Activated T-cell treated with anti-CD3 and anti-CD28 coated beads, Interleukin-2, amount 50 U/mL, for 72 hours (primary cell): Measurements from ENCODE around the gene SRPRB. TPM values are rescaled to one million over a fixed set of nuclear protein-coding genes. Genes with fewer than 3 reads are reported as not detected.
A peak's percentile ranks its signal among the peaks of the same experiment; 100 is the strongest.

Experiments
- ATAC-seq, 2 donors: fragments of 150-1000 bp; cut with Tn5 transposase; replicated peaks in 1 of 2; 2 replicates each; pipeline ENCODE4 v1.10.0; 2021; ENCODE audit warnings: moderate library complexity in 2 of 2, mild to moderate bottlenecking in 1 of 2
- DNase-seq, 2 donors: peaks; one replicate each; pipeline ENCODE4 v3.0.0; 2021 to 2022; ENCODE audit warnings: mixed read lengths in 1 of 2
- H3K27ac Mint-ChIP-seq: one replicate; pipeline ENCODE4 v1.8.0; 2022; ENCODE audit warnings: mild to moderate bottlenecking, moderate library complexity, mixed read lengths
- H3K27me3 Mint-ChIP-seq: one replicate; pipeline ENCODE4 v1.8.0; 2022; ENCODE audit warnings: low read depth, mixed read lengths
- H3K36me3 Mint-ChIP-seq, 2 donors: one replicate each; pipeline ENCODE4 v1.8.0; 2022; ENCODE audit warnings: mixed read lengths in 2 of 2, mild to moderate bottlenecking in 1 of 2; ENCODE audit not compliant: insufficient read depth in 2 of 2
- H3K4me1 Mint-ChIP-seq: one replicate; pipeline ENCODE4 v1.8.0; 2022; ENCODE audit warnings: low read depth, mixed read lengths
- H3K4me3 Mint-ChIP-seq, 2 donors: one replicate each; pipeline ENCODE4 v1.8.0; 2022; ENCODE audit warnings: mild to moderate bottlenecking in 2 of 2, mixed read lengths in 2 of 2, moderate library complexity in 2 of 2
- H3K9me3 Mint-ChIP-seq, 2 donors: one replicate each; pipeline ENCODE4 v1.8.0; 2022; ENCODE audit warnings: mixed read lengths in 2 of 2
- total RNA-seq, 2 donors: library from RNA; stranded (reverse); gene quantifications; one replicate each; pipeline ENCODE4 v1.2.3, GENCODE V29; 2022

The SRPRB gene
- total RNA-seq, 2 donors from 2014 or later: 83.2 to 100 TPM

DNA sequence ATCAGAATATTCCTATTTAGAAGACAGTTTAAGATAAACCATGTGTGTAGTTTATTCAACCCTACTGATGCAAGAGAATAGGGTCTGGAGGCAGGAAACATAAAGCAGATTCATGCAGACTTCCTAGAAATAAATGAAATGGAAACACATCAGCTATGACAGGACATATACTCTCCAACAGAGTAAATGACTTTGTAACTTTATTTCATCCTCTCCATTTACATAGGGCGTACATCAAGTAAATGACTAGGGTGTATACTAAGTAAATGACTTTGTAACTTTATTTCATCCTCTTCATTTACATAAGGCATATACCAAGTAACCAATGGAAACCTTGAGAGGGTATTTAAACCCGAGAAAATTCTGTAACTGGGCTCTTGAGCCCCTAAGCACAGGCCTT lies 17.6 kb upstream of the SRPRB start:
- H3K4me3 Mint-ChIP-seq: no peak overlapping the region
- no peak overlapping the region for H3K27ac Mint-ChIP-seq
- ATAC-seq (no peak), DNase-seq (no peak)
- peaks cover 2% of the 10 kb centered on the region in 2 donors for H3K36me3 Mint-ChIP-seq
- no peaks in the 10 kb centered on the region for H3K4me1 Mint-ChIP-seq
- H3K27me3 Mint-ChIP-seq: peaks cover 8% of the 10 kb centered on the region
- peaks cover 0 to 3% of the 10 kb centered on the region in 2 donors for H3K9me3 Mint-ChIP-seq

DNA sequence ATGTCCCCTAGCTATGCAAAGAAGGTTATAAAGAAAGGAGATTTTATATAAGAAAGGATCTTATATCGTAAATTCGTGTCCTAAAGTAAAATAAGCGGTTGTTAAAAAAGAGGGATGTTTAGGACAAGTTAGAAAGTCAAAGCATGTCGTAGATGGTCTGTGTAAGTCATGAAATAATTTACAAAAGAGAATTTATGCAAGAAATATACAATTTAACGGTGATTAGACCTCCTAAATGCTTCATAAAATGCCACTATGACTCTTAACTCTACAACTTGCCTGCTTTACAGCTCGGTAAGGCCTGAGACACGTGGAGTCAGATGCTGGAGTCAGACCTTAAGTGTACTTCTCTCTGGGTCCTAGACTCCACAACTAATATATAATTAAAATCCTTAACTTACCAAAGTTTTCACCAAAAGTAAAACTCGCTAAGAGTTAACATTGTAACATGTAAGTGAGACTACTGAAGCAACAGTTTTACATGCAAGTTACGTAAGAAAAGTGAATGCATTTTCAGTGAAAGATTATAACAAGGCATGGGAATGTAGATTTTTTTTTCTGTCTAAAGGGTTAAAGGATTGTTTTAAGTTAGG lies 13.3 kb upstream of the SRPRB start:
- Mint-ChIP-seq H3K4me1 (no peaks in the 10 kb centered on the region), H3K4me3 (no peak overlapping the region), H3K9me3 (peaks cover 0 to 3% of the 10 kb centered on the region in 2 donors), H3K27ac (no peak overlapping the region), H3K36me3 (peaks cover 2% of the 10 kb centered on the region in 2 donors), H3K27me3 (peaks cover 12% of the 10 kb centered on the region)
- DNase-seq: no peak
- no peak for ATAC-seq

DNA sequence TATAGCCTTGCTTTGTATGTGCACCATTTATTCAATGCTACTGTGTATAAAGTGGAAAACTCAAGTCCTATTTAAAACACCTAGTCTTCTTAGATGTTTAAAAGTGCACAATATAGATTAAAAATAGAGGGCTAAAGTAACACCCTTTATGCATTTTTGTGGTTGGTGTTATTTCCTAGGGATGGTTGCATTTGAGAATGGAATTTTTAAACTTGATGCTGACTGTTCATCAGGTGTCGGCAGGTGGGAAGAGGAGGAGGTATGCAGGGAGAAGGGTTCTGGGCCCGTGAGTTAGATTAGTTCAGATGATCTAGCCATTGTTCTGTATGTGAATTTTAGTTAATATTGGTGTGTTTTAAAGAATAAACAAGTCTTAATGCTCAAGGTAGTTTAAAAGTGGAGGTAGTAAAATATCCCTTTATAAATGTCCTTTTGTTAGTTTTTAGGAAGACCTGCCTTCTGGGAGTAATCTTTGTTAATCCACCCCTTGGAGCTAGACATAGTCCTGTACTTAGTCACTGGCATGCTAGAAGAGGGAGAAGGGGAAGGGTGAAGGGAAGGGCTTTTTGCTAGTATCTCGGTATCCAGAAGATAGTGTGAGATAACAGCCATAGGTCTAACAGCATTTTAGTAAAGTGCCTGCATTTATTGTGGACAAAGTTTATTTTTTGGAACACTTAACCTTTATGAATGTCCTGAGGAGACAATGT lies 8.1 kb upstream of the SRPRB start:
- Mint-ChIP-seq H3K27me3 (peaks cover 38% of the 10 kb centered on the region), H3K4me1 (no peaks in the 10 kb centered on the region), H3K36me3 (peaks cover 0 to 2% of the 10 kb centered on the region in 2 donors), H3K4me3 (no peak overlapping the region), H3K9me3 (peaks cover 0 to 3% of the 10 kb centered on the region in 2 donors), H3K27ac (no peak overlapping the region)
- DNase-seq: no peak
- ATAC-seq: no peak

DNA sequence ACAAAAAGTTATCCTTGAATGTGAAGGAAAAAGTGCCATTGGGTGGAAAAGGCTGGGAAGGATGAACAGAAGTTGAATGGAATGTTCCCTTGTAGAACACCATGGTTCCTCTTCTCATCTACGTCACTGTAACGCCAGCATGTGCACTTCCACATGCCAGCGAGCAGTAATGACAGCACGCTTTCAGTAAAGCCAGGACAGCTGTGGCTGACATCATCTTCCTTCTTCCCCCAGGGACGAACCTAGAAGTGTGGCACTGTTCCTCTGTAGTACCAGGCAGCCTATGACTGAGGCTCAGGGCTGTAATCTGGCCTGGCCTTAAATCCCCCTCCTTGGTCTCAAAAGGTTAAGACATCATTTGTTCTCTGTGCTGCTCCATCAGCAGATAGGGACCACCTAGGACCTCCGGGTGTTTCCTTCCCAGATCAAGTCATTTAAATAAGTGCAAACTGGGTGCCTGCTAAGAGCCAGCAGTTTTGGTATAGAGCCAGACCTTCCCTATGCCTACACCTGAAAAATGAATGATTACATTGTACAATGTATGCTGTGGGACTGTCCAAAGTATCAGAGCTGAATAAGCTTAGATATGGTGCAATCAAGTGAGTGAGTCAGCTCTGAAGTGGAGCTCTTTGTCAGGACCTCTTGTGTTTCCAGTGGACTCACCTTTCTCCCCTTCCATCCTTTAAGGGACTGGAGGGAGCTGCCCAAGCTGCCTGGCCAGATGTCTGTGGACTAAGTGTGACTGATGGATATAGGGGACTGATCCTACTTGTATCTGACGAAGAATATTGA lies 5.6 kb upstream of the SRPRB start:
- Mint-ChIP-seq H3K36me3 (no peaks in the 10 kb centered on the region), H3K4me1 (peaks cover 5% of the 10 kb centered on the region), H3K27ac (no peak overlapping the region), H3K4me3 (no peak overlapping the region), H3K9me3 (no peaks in the 10 kb centered on the region), H3K27me3 (peaks cover 37% of the 10 kb centered on the region)
- ATAC-seq (peak; percentile 55 to 82), DNase-seq (no peak)

DNA sequence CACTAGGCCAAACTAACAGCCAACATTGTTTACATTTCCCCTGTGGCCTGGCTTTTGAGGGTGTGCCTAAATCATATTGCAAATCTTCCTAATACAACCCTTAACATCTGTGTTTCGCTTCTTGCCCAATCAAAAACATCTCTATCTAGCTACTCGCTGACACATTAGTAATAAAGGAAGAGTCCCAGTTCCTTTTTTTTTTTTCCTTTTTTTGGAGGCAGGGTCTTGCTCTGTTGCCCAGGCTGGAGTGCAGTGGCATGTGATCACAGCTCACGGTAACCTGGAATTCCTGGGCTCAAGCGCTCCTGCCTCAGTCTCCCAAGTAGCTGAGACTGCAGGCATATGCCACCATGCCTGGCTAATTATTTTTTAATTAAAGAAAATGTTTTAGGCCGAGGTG lies 2.1 kb upstream of the SRPRB start:
- Mint-ChIP-seq H3K27me3 (peaks cover 25% of the 10 kb centered on the region), H3K27ac (no peak overlapping the region), H3K4me3 (no peak overlapping the region), H3K4me1 (peaks cover 33% of the 10 kb centered on the region), H3K9me3 (no peaks in the 10 kb centered on the region), H3K36me3 (peaks cover 0 to 9% of the 10 kb centered on the region in 2 donors)
- ATAC-seq (no peak), DNase-seq (no peak)

DNA sequence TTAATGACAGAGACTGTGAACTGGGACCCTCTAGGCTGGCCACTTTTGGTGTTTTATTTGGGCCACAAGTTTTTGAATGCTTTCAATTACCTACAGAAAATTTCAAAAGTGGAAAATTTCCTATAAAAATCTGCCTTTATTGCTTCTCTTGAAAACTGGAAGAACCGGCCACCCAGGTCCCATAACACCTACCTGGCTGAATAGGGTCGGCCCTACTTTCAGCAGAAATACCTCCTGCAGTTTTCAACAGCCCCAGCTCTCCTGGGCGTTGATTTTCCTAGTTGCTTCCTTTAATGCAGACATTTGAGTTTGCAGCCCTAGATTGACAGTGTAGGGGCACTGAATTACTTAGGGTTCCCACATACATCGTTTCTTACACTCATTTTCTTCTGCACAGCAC lies 719 bp upstream of the SRPRB start:
- Mint-ChIP-seq H3K4me1 (peaks cover 40% of the 10 kb centered on the region), H3K4me3 (peak overlapping the region; percentile 91 to 96), H3K27me3 (peaks cover 22% of the 10 kb centered on the region), H3K9me3 (no peaks in the 10 kb centered on the region), H3K36me3 (peaks cover 0 to 13% of the 10 kb centered on the region in 2 donors), H3K27ac (peak overlapping the region; percentile 95)
- ATAC-seq (no peak), DNase-seq (no peak)

DNA sequence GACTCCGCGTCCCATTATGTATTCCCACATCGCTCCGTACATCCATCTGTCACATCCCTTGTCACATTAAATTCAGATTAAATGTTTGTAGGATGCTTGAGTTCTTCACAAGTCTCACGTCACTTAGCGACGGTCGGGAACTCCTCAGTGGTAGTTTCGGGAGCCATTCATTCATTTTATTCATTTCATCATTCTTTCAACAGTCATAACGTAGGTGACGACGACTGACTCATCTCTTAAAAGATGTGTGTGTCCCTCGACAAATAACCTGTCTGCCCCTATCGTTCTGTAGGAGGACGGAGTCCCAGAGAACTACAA lies 272 bp upstream of the SRPRB start:
- Mint-ChIP-seq H3K27ac (peak overlapping the region; percentile 95), H3K4me1 (peaks cover 40% of the 10 kb centered on the region), H3K4me3 (peak overlapping the region; percentile 91 to 96), H3K9me3 (no peaks in the 10 kb centered on the region), H3K27me3 (peaks cover 18% of the 10 kb centered on the region), H3K36me3 (peaks cover 0 to 15% of the 10 kb centered on the region in 2 donors)
- ATAC-seq (no peak), DNase-seq (no peak)

DNA sequence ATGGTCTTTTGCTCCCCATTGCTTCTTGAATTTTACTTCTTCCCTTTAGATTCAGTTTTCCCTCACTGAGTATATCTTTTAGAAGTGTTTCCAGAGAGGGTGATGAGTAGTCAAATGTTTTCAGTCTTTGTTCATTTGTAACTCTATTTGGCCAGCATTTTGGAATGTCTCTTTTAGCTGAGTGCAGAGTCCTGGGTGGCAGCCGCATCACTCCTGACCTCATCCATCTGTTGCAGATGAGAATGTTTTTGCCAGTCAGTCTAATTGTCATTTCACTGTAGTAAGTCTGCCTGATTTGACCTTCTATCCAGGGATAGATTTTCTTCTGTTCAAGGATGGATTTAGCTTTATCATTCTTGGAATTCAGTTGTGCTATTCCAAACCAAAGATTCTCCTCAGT lies 7.3 kb downstream of the SRPRB start:
- peaks cover 5 to 37% of the 10 kb centered on the region in 2 donors for H3K36me3 Mint-ChIP-seq
- DNase-seq (no peak), ATAC-seq (no peak)
- no peaks in the 10 kb centered on the region for H3K27me3 Mint-ChIP-seq
- no peaks in the 10 kb centered on the region for H3K9me3 Mint-ChIP-seq
- no peak overlapping the region for H3K4me3 Mint-ChIP-seq
- peaks cover 21% of the 10 kb centered on the region for H3K4me1 Mint-ChIP-seq
- H3K27ac Mint-ChIP-seq: peak overlapping the region; percentile 14

DNA sequence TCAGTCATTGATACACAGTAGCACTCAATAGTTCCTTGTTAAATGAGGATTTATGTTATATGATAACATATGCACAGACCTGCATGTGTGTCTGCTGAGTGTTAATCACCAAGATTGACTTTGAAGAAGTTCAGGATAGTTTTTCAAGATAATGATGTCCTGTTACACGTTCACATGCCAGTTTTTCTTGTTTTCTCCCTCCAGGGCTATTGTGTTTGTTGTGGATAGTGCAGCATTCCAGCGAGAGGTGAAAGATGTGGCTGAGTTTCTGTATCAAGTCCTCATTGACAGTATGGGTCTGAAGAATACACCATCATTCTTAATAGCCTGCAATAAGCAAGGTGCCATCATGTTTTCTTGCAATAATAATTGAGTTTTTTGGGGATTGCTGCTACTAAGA lies 9.8 kb downstream of the SRPRB start:
- Mint-ChIP-seq H3K36me3 (peaks cover 7 to 28% of the 10 kb centered on the region in 2 donors), H3K4me3 (no peak overlapping the region), H3K9me3 (no peaks in the 10 kb centered on the region), H3K27me3 (no peaks in the 10 kb centered on the region), H3K27ac (peak overlapping the region; percentile 58), H3K4me1 (peaks cover 8% of the 10 kb centered on the region)
- DNase-seq (no peak), ATAC-seq (no peak)

DNA sequence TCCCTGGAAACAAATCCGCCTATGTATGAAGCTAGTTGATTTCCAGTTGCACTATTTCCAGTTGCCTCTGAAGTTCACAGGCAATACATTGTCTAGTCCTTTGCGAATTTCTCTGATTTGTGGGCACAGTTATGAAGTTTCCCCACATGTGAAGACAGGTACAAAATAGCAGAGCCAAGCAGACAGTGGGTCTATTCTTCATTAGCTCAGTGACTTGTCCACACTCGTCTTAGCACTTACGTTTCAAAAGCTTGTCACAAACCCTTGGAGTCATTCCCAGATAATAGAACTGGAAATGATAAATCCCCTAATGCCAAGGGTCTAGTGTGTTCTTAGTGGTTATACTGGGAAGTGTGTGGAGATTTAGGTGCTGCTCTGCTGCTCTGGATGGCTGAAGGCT lies 14.5 kb downstream of the SRPRB start:
- H3K9me3 Mint-ChIP-seq: no peaks in the 10 kb centered on the region
- H3K27ac Mint-ChIP-seq: no peak overlapping the region
- ATAC-seq (no peak), DNase-seq (no peak)
- H3K4me1 Mint-ChIP-seq: peaks cover 3% of the 10 kb centered on the region
- no peak overlapping the region for H3K4me3 Mint-ChIP-seq
- peaks cover 5 to 26% of the 10 kb centered on the region in 2 donors for H3K36me3 Mint-ChIP-seq
- H3K27me3 Mint-ChIP-seq: no peaks in the 10 kb centered on the region

DNA sequence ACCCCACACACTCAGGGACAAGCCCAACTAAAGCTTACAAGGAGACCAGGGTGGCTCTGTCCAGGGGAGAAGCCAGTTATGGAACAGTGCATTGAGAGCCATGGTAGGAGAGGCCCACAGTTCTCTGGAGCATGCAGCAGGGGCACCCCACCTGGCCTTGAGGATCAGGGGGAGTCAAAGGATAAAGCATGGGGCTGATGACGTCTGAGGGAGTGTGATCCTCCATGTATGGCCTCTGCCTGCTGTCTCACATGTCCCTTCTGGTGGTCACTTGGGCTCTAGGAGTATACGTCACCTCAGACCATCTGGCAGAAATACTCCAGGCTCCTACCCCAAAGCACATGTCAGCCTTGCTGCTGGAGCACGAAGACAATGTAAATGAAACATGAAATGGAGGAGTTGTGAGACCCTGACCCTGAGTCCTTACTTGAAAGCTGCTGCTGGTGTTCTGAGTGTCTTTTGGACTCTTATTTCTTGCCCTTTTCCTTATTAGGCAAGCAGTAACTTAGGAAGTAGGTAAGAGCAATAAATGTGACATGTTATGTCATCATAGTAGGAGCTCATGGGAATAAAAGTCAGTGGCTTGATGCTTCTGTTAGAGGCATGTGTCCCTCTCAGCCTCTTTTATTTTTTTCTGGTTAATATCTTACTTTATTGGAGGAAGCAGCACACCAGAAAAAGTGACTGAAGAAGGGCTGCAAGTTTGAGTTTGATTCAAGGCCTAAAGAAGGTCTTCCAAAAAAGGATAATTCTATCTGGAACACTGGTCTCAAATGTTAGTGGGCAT lies 15.5 kb downstream of the SRPRB start:
- Mint-ChIP-seq H3K36me3 (peaks cover 5 to 25% of the 10 kb centered on the region in 2 donors), H3K27me3 (no peaks in the 10 kb centered on the region), H3K27ac (no peak overlapping the region), H3K4me3 (no peak overlapping the region), H3K4me1 (no peaks in the 10 kb centered on the region), H3K9me3 (no peaks in the 10 kb centered on the region)
- no peak for ATAC-seq
- no peak for DNase-seq

DNA sequence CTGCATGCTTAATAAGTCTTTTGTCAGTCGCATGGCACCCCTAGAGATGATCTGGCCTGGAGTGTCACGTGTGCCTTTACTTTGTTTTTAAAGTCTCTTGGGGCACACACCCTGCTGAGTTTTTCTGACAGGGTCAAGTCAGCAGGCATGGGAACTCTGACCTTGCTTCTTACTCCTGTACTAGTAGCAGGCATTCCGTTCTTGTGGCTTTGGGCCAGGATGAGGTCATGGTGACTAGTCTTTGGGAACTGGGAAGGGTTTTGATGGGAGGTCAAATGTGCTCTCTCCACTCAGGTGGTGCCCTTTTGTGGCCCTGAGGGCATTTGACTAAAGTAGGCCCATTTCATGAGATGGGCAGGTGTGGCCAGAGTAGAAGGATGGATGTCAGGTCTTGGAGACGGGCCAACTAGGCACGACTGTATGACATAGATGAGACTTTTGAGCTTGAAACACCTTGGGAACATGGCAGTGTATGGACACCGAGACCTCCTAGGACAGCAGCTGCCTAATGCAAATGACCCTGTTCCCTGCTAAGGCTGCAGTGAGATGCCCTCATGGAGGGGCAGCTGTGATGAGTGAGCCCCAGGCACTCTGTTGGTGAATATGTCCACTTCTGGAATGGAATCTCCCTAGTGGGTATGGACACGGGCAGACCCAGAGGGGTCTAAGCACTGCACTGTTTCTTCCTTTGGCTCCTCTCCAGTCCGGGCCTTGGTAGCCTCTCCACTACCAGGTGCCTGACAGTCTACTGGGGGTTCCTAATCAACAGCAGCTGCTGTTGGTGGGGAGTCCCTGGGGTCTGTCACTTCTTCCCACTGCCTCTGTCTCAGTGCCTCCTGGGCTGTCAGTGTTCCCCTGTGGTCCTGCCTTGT lies 16.4 kb downstream of the SRPRB start:
- Mint-ChIP-seq H3K36me3 (peaks cover 5 to 22% of the 10 kb centered on the region in 2 donors), H3K27ac (no peak overlapping the region), H3K9me3 (no peaks in the 10 kb centered on the region), H3K4me1 (no peaks in the 10 kb centered on the region), H3K4me3 (no peak overlapping the region), H3K27me3 (no peaks in the 10 kb centered on the region)
- ATAC-seq (no peak), DNase-seq (no peak)
